ENCODE results near the gene IGSF23.

DNA sequence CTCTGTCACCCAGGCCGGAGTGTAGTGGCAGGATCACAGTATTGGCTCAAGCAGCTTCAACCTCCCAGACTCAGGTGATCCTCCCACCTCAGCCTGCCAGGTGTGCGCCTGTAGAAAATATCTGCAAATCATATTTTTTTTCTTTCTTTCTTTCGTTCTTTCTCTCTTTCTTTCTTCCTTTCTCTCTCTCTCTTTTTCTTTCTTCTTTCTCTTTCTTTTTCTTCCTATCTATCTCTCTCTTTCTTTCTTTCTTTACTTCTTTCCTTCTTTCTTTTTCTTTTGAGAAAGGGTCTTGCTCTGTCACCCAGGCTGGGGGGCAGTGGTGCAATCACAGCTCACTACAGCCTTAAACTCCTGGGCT lies 16.3 kb upstream of the IGSF23 start:
- TF ChIP-seq EZH2 (optimal IDR thresholded peaks at IDR 0.05; ENCODE audit: low read depth, low read length), result no peak
- TF ChIP-seq, protein P1, sequence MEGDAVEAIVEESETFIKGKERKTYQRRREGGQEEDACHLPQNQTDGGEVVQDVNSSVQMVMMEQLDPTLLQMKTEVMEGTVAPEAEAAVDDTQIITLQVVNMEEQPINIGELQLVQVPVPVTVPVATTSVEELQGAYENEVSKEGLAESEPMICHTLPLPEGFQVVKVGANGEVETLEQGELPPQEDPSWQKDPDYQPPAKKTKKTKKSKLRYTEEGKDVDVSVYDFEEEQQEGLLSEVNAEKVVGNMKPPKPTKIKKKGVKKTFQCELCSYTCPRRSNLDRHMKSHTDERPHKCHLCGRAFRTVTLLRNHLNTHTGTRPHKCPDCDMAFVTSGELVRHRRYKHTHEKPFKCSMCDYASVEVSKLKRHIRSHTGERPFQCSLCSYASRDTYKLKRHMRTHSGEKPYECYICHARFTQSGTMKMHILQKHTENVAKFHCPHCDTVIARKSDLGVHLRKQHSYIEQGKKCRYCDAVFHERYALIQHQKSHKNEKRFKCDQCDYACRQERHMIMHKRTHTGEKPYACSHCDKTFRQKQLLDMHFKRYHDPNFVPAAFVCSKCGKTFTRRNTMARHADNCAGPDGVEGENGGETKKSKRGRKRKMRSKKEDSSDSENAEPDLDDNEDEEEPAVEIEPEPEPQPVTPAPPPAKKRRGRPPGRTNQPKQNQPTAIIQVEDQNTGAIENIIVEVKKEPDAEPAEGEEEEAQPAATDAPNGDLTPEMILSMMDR (IDR thresholded peaks at IDR 0.05; ENCODE audit: low read length), result no peak
